ENCODE results near the gene ADAR. TPM values are rescaled to one million over a fixed set of nuclear protein-coding genes. Genes with fewer than 3 reads are reported as not detected.

Gene ADAR
- total and polyA plus RNA-seq, 2 of the 4 experiments (the other 2 are of a cell fraction) = 70.9 to 131 TPM

DNA sequence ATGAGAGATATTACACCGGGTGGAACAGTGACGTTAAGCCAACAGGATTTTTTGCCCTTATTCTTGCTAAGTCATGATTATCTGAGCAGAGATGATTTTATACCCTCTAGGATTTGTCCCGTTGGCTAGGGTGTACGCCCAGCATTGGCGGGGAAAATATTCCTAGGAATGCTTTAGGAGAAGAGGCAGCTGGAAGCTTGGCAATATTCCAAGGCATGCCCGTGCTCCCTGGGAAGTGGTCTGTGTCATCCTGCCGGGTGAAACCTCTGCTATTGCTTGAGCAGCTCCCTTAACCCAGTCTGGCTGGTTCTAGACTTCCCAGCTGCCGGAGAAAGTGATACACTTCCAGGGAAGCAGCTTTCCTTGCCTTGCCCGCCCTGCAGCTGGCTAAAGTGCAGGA, 24.2 kb downstream of the ADAR start (continued):
- TF ChIP-seq, protein P1, sequence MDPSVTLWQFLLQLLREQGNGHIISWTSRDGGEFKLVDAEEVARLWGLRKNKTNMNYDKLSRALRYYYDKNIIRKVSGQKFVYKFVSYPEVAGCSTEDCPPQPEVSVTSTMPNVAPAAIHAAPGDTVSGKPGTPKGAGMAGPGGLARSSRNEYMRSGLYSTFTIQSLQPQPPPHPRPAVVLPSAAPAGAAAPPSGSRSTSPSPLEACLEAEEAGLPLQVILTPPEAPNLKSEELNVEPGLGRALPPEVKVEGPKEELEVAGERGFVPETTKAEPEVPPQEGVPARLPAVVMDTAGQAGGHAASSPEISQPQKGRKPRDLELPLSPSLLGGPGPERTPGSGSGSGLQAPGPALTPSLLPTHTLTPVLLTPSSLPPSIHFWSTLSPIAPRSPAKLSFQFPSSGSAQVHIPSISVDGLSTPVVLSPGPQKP (IDR thresholded peaks at IDR 0.05; ENCODE audit: borderline replicate concordance, low read depth, low read length) = no peak
- no peak for TF ChIP-seq RCOR1 (IDR thresholded peaks at IDR 0.05; ENCODE audit: insufficient replicate concordance, low read length)

DNA sequence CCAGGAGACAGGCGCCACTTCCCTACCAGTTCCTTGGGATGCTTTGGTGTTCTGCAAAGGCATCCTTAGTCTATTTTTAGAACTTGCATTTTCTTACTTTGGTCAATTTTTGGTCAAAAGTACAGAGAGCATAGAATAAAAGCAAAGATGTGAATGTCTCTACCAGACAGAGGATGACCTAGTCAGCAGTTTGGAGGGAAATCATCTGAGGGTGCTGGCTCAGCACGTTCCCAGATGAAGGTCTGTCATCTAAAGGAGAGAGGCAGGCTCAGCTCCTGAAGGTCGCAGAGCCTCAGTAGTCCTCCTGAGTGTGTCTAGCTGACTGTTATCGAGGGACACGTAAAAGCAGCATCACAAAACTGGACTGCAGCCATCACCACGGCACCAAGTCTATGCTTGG, 25.1 kb downstream of the ADAR start:
- Histone ChIP-seq H3K27me3 (ENCODE audit: control insufficient read depth, insufficient read depth, low read length) (no peaks in the 10 kb centered on the region), H3K14ac (replicated peaks; ENCODE audit: low read depth, low read length) (no peak overlapping the region), H3K27ac (ENCODE audit: insufficient read depth, low read length) (no peak overlapping the region), H2AK9ac (replicated peaks; ENCODE audit: low read depth, low read length, poor library complexity) (no peak overlapping the region), H4K91ac (ENCODE audit: insufficient read depth, low read depth, low read length) (no peak overlapping the region), H3K9ac (ENCODE audit: low read depth, low read length) (no peak overlapping the region), H3K9me3 (ENCODE audit: control insufficient read depth, insufficient read depth, low read length) (no peaks in the 10 kb centered on the region), H2BK120ac (ENCODE audit: low read depth, low read length) (no peak overlapping the region), H3K18ac (ENCODE audit: low read depth, low read length) (no peak overlapping the region), H2AFZ (replicated peaks; ENCODE audit: low read length, poor library complexity) (no peak overlapping the region), H3K56ac (ENCODE audit: extremely low read depth, insufficient read depth, low read length) (no peak overlapping the region), H4K8ac (ENCODE audit: low read depth in 2 of 2, low read length in 2 of 2) (no peak overlapping the region), H3K9me1 (ENCODE audit: insufficient read depth, low read length) (peaks cover 11% of the 10 kb centered on the region), H3K4me3 (ENCODE audit: insufficient read depth, low read depth, low read length) (no peak overlapping the region), H3K36me3 (ENCODE audit: control insufficient read depth, insufficient read depth, low read length) (peaks cover 86% of the 10 kb centered on the region), H3K4me1 (ENCODE audit: control insufficient read depth, insufficient read depth, low read length) (peaks cover 3% of the 10 kb centered on the region), H2BK20ac (ENCODE audit: low read depth, low read length) (no peak overlapping the region), H3K4me2 (ENCODE audit: low read depth, low read length) (no peak overlapping the region), H2BK5ac (ENCODE audit: low read depth, low read length, poor library complexity, severe bottlenecking) (no peak overlapping the region), H4K5ac (ENCODE audit: low read depth, low read length) (no peak overlapping the region), H3K4ac (ENCODE audit: low read depth, low read length) (no peak overlapping the region), H2AK5ac (ENCODE audit: low read depth, low read length) (no peak overlapping the region), H3K23ac (ENCODE audit: low read depth, low read length) (no peak overlapping the region), H4K20me1 (ENCODE audit: insufficient read depth, low read length) (peaks cover 30% of the 10 kb centered on the region; the same call in 1 of the 2 replicates), H2BK15ac (ENCODE audit: low read depth, low read length) (no peak overlapping the region), H3K79me1 (ENCODE audit: low read depth in 1 of 2, low read length in 2 of 2) (peaks cover 5 to 38% of the 10 kb centered on the region in 2 experiments; a peak in 3 of 4 replicates)
- dilution Hi-C loops (cut with HindIII; ENCODE audit: low sequenced_read_pairs, unreplicated experiment) = no loop called here
- CTCF ChIA-PET = no interaction called here
- intact Hi-C loops (cut with micrococcal nuclease) = no loop called here
- DNase-seq (no peak), ATAC-seq (ENCODE audit: low read depth) (no peak)
- WGBS, 2 experiments (ENCODE audit: extremely low coverage in 2 of 2, insufficient read length in 1 of 2) = 100% methylated on average over 1 of the region's 6 CpGs; no CpG with 5 or more reads in 1 of the 2 experiments
- BruUV-seq (replicated peaks) = no TSS peak
- POLR2A ChIA-PET (ENCODE audit: unreplicated experiment) = interaction anchor here (0.6 kb wide), 1 partner anchor 23 kb away, joined by 3 read pairs; no protein-coding TSS in a partner anchor
- in situ Hi-C loops (cut with MboI; ENCODE audit: low sequenced_read_pairs) = no loop called here
- TF ChIP-seq MAZ (IDR thresholded peaks at IDR 0.05; ENCODE audit: borderline replicate concordance, low read depth, low read length) (no peak), MAFK (IDR thresholded peaks at IDR 0.05; ENCODE audit: low read depth, low read length) (0 out of 2 replicates have a peak, but pooled peaks have one; percentile 36), RAD21 (IDR thresholded peaks at IDR 0.05; ENCODE audit: low read length) (no peak)
- TF ChIP-seq, protein P2, sequence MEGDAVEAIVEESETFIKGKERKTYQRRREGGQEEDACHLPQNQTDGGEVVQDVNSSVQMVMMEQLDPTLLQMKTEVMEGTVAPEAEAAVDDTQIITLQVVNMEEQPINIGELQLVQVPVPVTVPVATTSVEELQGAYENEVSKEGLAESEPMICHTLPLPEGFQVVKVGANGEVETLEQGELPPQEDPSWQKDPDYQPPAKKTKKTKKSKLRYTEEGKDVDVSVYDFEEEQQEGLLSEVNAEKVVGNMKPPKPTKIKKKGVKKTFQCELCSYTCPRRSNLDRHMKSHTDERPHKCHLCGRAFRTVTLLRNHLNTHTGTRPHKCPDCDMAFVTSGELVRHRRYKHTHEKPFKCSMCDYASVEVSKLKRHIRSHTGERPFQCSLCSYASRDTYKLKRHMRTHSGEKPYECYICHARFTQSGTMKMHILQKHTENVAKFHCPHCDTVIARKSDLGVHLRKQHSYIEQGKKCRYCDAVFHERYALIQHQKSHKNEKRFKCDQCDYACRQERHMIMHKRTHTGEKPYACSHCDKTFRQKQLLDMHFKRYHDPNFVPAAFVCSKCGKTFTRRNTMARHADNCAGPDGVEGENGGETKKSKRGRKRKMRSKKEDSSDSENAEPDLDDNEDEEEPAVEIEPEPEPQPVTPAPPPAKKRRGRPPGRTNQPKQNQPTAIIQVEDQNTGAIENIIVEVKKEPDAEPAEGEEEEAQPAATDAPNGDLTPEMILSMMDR (conservative IDR thresholded peaks at IDR 0.05; ENCODE audit: low read depth, low read length) = no peak
